GM23338 (cell line): Measurements from ENCODE around the gene HSPA14. TPM values are rescaled to one million over a fixed set of nuclear protein-coding genes. Genes with fewer than 3 reads are reported as not detected.

Experiments
- ATAC-seq: fragments of 200-7000 bp; cut with Tn5 transposase; 3 replicates; pipeline ENCODE4 v1.9.1; 2020
- DNase-seq: peaks from one replicate; pipeline ENCODE4 v3.0.0-alpha.2; 2015; ENCODE audit warnings: low spot score
- H2AFZ ChIP-seq: fragments of 200-600 bp; sonication (generic); 2 replicates; pipeline ENCODE4 v1.8.0; 2016; ENCODE audit warnings: antibody characterized with exemption, mild to moderate bottlenecking, moderate library complexity
- H3F3A ChIP-seq: fragments of 200-600 bp; sonication (generic); replicated peaks from 2 replicates; pipeline ENCODE4 v1.8.0; 2017; ENCODE audit warnings: antibody characterized with exemption, mixed run types, low read depth
- H3K27ac ChIP-seq: fragments of 200-600 bp; sonication (generic); 2 replicates; pipeline ENCODE4 v1.6.1; 2016; ENCODE audit warnings: low read depth
- H3K27me3 ChIP-seq: fragments of 200-600 bp; sonication (generic); 2 replicates; pipeline ENCODE4 v1.8.0; 2016; ENCODE audit warnings: mild to moderate bottlenecking, mixed run types, moderate library complexity; ENCODE audit not compliant: insufficient read depth
- H3K36me3 ChIP-seq: fragments of 200-600 bp; sonication (generic); 2 replicates; pipeline ENCODE4 v1.8.0; 2016; ENCODE audit warnings: mild to moderate bottlenecking; ENCODE audit not compliant: insufficient read depth
- H3K4me1 ChIP-seq: fragments of 200-600 bp; sonication (generic); 2 replicates; pipeline ENCODE4 v1.8.0; 2016; ENCODE audit warnings: mild to moderate bottlenecking, moderate library complexity; ENCODE audit not compliant: insufficient read depth
- H3K4me2 ChIP-seq: fragments of 200-600 bp; sonication (generic); 2 replicates; pipeline ENCODE4 v1.7.1; 2017; ENCODE audit warnings: mixed run types
- H3K4me3 ChIP-seq: fragments of 200-600 bp; sonication (generic); 2 replicates; pipeline ENCODE4 v1.6.1; 2016; ENCODE audit warnings: mixed run types
- H3K79me2 ChIP-seq: fragments of 200-600 bp; sonication (generic); replicated peaks from 2 replicates; pipeline ENCODE4 v1.8.0; 2017; ENCODE audit warnings: mild to moderate bottlenecking; ENCODE audit not compliant: insufficient read depth
- H3K9me2 ChIP-seq: fragments of 200-600 bp; sonication (generic); 2 replicates; pipeline ENCODE4 v1.8.0; 2017; ENCODE audit not compliant: insufficient read depth
- H4K20me1 ChIP-seq: fragments of 200-600 bp; sonication (generic); replicated peaks from 2 replicates; pipeline ENCODE4 v1.8.0; 2017; ENCODE audit warnings: mild to moderate bottlenecking; ENCODE audit not compliant: insufficient read depth
- H3K27ac Mint-ChIP-seq: 2 replicates; pipeline ENCODE4 v1.8.0; 2020; ENCODE audit warnings: inconsistent platforms, mild to moderate bottlenecking, moderate library complexity, mixed read lengths
- H3K27me3 Mint-ChIP-seq: 3 replicates; pipeline ENCODE4 v1.8.0; 2022; ENCODE audit warnings: low read depth, mild to moderate bottlenecking, moderate library complexity, mixed read lengths, inconsistent platforms; ENCODE audit not compliant: insufficient read depth, poor library complexity
- H3K36me3 Mint-ChIP-seq: 3 replicates; pipeline ENCODE4 v1.8.0; 2021; ENCODE audit warnings: low read depth, mild to moderate bottlenecking, inconsistent platforms, moderate library complexity, mixed read lengths
- H3K4me1 Mint-ChIP-seq: 3 replicates; pipeline ENCODE4 v1.8.0; 2020; ENCODE audit warnings: mild to moderate bottlenecking, inconsistent platforms, mixed read lengths
- H3K4me3 Mint-ChIP-seq: 3 replicates; pipeline ENCODE4 v1.8.0; 2021; ENCODE audit warnings: moderate library complexity, mild to moderate bottlenecking, inconsistent platforms, mixed read lengths
- H3K9me3 Mint-ChIP-seq: 3 replicates; pipeline ENCODE4 v1.8.0; 2020; ENCODE audit warnings: moderate library complexity, mild to moderate bottlenecking, inconsistent platforms, mixed read lengths
- CREB1 ChIP-seq: fragments of 250-450 bp; sonication (Bioruptor Pico); IDR thresholded peaks from 2 replicates; pipeline ENCODE4 v1.5.0; 2020; ENCODE audit warnings: low read depth, mild to moderate bottlenecking, moderate library complexity
- CTCF ChIP-seq, 2 experiments: fragments of 200-600 bp in 1 of 2; sonication (generic) in 1 of 2; conservative IDR thresholded peaks; 2 replicates each; pipeline versions ENCODE4 v1.5.1 to v1.6.1; 2016 to 2017; ENCODE audit warnings: antibody characterized with exemption in 2 of 2, low read depth in 2 of 2, mild to moderate bottlenecking in 2 of 2, moderate library complexity in 1 of 2
- ETS1 ChIP-seq: IDR thresholded peaks from 2 replicates; pipeline ENCODE4 v1.6.1; 2016; ENCODE audit warnings: antibody characterized with exemption
- EZH2 ChIP-seq: fragments of 200-600 bp; sonication (generic); IDR thresholded peaks from one replicate; pipeline ENCODE4 v1.8.0; 2017; ENCODE audit warnings: antibody characterized with exemption, mild to moderate bottlenecking, low read depth; ENCODE audit not compliant: unreplicated experiment
- EZH2phosphoT487 ChIP-seq: fragments of 200-600 bp; sonication (generic); IDR thresholded peaks from one replicate; pipeline ENCODE4 v1.8.1; 2018; ENCODE audit warnings: antibody characterized with exemption; ENCODE audit not compliant: unreplicated experiment
- JUNB ChIP-seq: IDR thresholded peaks from one replicate; pipeline ENCODE4 v1.6.1; 2016; ENCODE audit warnings: antibody characterized with exemption; ENCODE audit not compliant: unreplicated experiment
- NANOG ChIP-seq: IDR thresholded peaks from 2 replicates; pipeline ENCODE4 v1.6.1; 2016; ENCODE audit warnings: antibody characterized with exemption, borderline replicate concordance
- POLR2AphosphoS5 ChIP-seq: IDR thresholded peaks from 2 replicates; pipeline ENCODE4 v1.6.1; 2016; ENCODE audit warnings: antibody characterized with exemption, low read depth
- REST ChIP-seq: IDR thresholded peaks from one replicate; pipeline ENCODE4 v1.6.1; 2018; ENCODE audit warnings: antibody characterized with exemption; ENCODE audit not compliant: unreplicated experiment
- STAT1 ChIP-seq: IDR thresholded peaks from one replicate; pipeline ENCODE4 v1.6.1; 2016; ENCODE audit warnings: antibody characterized with exemption; ENCODE audit not compliant: unreplicated experiment
- ZNF114 ChIP-seq: fragments of 250-450 bp; sonication (Bioruptor Pico); IDR thresholded peaks from 2 replicates; pipeline ENCODE4 v1.5.0; 2020; ENCODE audit warnings: mild to moderate bottlenecking, moderate library complexity
- ZNF331 ChIP-seq: fragments of 250-450 bp; sonication (Bioruptor Pico); IDR thresholded peaks from 2 replicates; pipeline ENCODE4 v1.5.0; 2020; ENCODE audit warnings: low read depth, mild to moderate bottlenecking, moderate library complexity
- ZNF462 ChIP-seq: fragments of 250-450 bp; sonication (Bioruptor Pico); IDR thresholded peaks from 2 replicates; pipeline ENCODE4 v1.5.0; 2020; ENCODE audit warnings: mild to moderate bottlenecking, moderate library complexity
- polyA plus RNA-seq: library from polyadenylated mRNA; unstranded; fragments of >200 nt; fragmentation: Nextera tagmentation; extraction: Ambion mirVana; gene quantifications from 2 replicates; pipeline ENCODE4 v1.2.1, GENCODE V29; 2016
- total RNA-seq: library from RNA; depleted of rRNA; stranded (reverse); fragments of >200 nt; shearing (Covaris generic); gene quantifications from 2 replicates; pipeline ENCODE4 v1.2.3, GENCODE V29; 2014

The HSPA14 gene
- total and polyA plus RNA-seq, 2 experiments from 2014 or later = 32.4 to 46.5 TPM

- no peak overlapping the region for H3K4me3 ChIP-seq
- H2AFZ ChIP-seq = no peak overlapping the region
- no peak for TF ChIP-seq ZNF331 (CRISPR knock-in tag)
- TF ChIP-seq ZNF462 (CRISPR knock-in tag) = no peak
- TF ChIP-seq JUNB = no peak
- TF ChIP-seq ETS1 = no peak
- no peak for TF ChIP-seq NANOG
- TF ChIP-seq EZH2phosphoT487 = no peak
- no peak for TF ChIP-seq REST
- no peak for TF ChIP-seq POLR2AphosphoS5
- no peak for TF ChIP-seq EZH2
- no peak for TF ChIP-seq CREB1 (CRISPR knock-in tag)
- TF ChIP-seq CTCF (conservative IDR thresholded peaks at IDR 0.05; ENCODE audit: low read depth in 2 of 2) = no peak
- no peak for TF ChIP-seq ZNF114
- TF ChIP-seq STAT1 = no peak
- no peak overlapping the region for H3K4me2 ChIP-seq
- H3K36me3 Mint-ChIP-seq = peaks cover 37% of the 10 kb centered on the region
- ATAC-seq (no peak), DNase-seq (no peak)
- H3K27ac ChIP-seq = no peak overlapping the region
- no peak overlapping the region for H3K4me3 Mint-ChIP-seq
- no peak overlapping the region for H3K27ac Mint-ChIP-seq
- no peaks in the 10 kb centered on the region for H3K4me1 Mint-ChIP-seq
- H3K36me3 ChIP-seq = no peaks in the 10 kb centered on the region; the same call in 1 of the 2 replicates
- no peaks in the 10 kb centered on the region; the same call in 2 of the 3 replicates for H3K9me3 Mint-ChIP-seq
- H3K27me3 ChIP-seq = no peaks in the 10 kb centered on the region
- no peaks in the 10 kb centered on the region for H3K79me2 ChIP-seq
- H3F3A ChIP-seq = no peaks in the 10 kb centered on the region
- no peaks in the 10 kb centered on the region for H3K4me1 ChIP-seq
- no peaks in the 10 kb centered on the region for H3K9me2 ChIP-seq
- no peaks in the 10 kb centered on the region for H4K20me1 ChIP-seq
- H3K27me3 Mint-ChIP-seq = peaks cover 2% of the 10 kb centered on the region
These were observed 22.7 kb downstream of the HSPA14 start for GRCh38 chr10:14860791-14861190.
